Peyer's patch (tissue), 4 donors: ENCODE data around the gene NEK5. TPM values are rescaled to one million over a fixed set of nuclear protein-coding genes. Genes with fewer than 3 reads are reported as not detected.
"Not testable (repeated sequence)": the region's sequence is repeated elsewhere in the genome, so short reads cannot be mapped to it uniquely, and the experiment has no call there.

Experiments used
- DNase-seq, 3 donors: peaks; one replicate each; pipeline ENCODE4 v3.0.0-alpha.2; 2017 to 2019
- H3K27ac ChIP-seq, 4 donors: fragments of 200-600 bp; sonication (generic); one replicate each; pipeline ENCODE4 v1.5.1; 2016 to 2019
- H3K27me3 ChIP-seq, 2 donors: fragments of 200-600 bp; sonication (generic); one replicate each; pipeline ENCODE4 v1.5.1; 2019
- H3K36me3 ChIP-seq, 3 donors: fragments of 200-600 bp; sonication (generic); one replicate each; pipeline ENCODE4 v1.5.1; 2016 to 2019
- H3K4me1 ChIP-seq, 4 donors: fragments of 200-600 bp; sonication (generic); one replicate each; pipeline ENCODE4 v1.5.1; 2016 to 2019
- H3K4me3 ChIP-seq, 4 donors: fragments of 200-600 bp; sonication (generic); 1 replicate in 3 of 4; 2 replicates in 1 of 4; pipeline ENCODE4 v1.5.1; 2016 to 2019; ENCODE audit warnings: mild to moderate bottlenecking in 1 of 4
- H3K9me3 ChIP-seq, 4 donors: fragments of 200-600 bp; sonication (generic); one replicate each; pipeline ENCODE4 v1.5.1; 2016 to 2019; ENCODE audit warnings: mild to moderate bottlenecking in 1 of 4
- POLR2A ChIP-seq, 2 donors: fragments of 450-650 bp; IDR thresholded peaks; one replicate each; pipeline ENCODE4 v1.5.1; 2017; ENCODE audit warnings: antibody characterized with exemption in 2 of 2, mild to moderate bottlenecking in 2 of 2, moderate library complexity in 2 of 2
- total RNA-seq, 4 donors: library from RNA; depleted of rRNA; stranded (reverse); fragments of >200 nt; gene quantifications; one replicate each; pipeline ENCODE4 v1.1.0, GENCODE V29; 2016
- TF ChIP-seq, protein P1 (sequence below), 6 experiments: fragments of 450-650 bp in 4 of 6; fragments of 200-600 bp in 2 of 6; sonication (generic) in 1 of 6; IDR thresholded peaks; one replicate each; pipeline ENCODE4 v1.5.1; 2017 to 2019; ENCODE audit warnings: antibody characterized with exemption in 6 of 6, mild to moderate bottlenecking in 3 of 6, moderate library complexity in 1 of 6

The NEK5 gene
- total RNA-seq: under 1 TPM in 1 of 4 donors, not detected in 3; 0.27 TPM

- peak within 1 kb of the TSS in 1 of 4 donors; percentile 21 for H3K27ac ChIP-seq
- peak; percentile 22 to 84 (median 76) for DNase-seq
- H3K27me3 ChIP-seq: no peaks in the 10 kb centered on the region
- TF ChIP-seq, protein P1, sequence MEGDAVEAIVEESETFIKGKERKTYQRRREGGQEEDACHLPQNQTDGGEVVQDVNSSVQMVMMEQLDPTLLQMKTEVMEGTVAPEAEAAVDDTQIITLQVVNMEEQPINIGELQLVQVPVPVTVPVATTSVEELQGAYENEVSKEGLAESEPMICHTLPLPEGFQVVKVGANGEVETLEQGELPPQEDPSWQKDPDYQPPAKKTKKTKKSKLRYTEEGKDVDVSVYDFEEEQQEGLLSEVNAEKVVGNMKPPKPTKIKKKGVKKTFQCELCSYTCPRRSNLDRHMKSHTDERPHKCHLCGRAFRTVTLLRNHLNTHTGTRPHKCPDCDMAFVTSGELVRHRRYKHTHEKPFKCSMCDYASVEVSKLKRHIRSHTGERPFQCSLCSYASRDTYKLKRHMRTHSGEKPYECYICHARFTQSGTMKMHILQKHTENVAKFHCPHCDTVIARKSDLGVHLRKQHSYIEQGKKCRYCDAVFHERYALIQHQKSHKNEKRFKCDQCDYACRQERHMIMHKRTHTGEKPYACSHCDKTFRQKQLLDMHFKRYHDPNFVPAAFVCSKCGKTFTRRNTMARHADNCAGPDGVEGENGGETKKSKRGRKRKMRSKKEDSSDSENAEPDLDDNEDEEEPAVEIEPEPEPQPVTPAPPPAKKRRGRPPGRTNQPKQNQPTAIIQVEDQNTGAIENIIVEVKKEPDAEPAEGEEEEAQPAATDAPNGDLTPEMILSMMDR (IDR thresholded peaks at IDR 0.05): peak in 5 of 6 experiments; percentile 22 to 82 (median 73)
- TF ChIP-seq POLR2A (IDR thresholded peaks at IDR 0.05): no peak
- no peaks in the 10 kb centered on the region for H3K9me3 ChIP-seq
- peaks cover 0 to 35% (median 0%) of the 10 kb centered on the region in 3 donors for H3K36me3 ChIP-seq
- peaks cover 0 to 14% (median 5%) of the 10 kb centered on the region in 4 donors for H3K4me1 ChIP-seq
- H3K4me3 ChIP-seq: peak within 1 kb of the TSS; percentile 46 to 83 (median 59)
These were observed at the start of gene NEK5 for GRCh38 chr13:52128714-52129700. Gene NEK5 (minus strand): TSS chr13:52129073. CDS start chr13:52127482, 1,591 bp downstream.

GRCh38 chr13:52177276-52177675, 48.4 kb upstream of the NEK5 start:
- DNase-seq: no peak
- TF ChIP-seq, protein P1 (IDR thresholded peaks at IDR 0.05): no peak
- no peak for TF ChIP-seq POLR2A (IDR thresholded peaks at IDR 0.05)
- H3K9me3 ChIP-seq: no peaks in the 10 kb centered on the region
- H3K4me1 ChIP-seq: peaks cover 0 to 9% (median 0%) of the 10 kb centered on the region in 4 donors
- no peak overlapping the region for H3K4me3 ChIP-seq
- H3K27ac ChIP-seq: no peak overlapping the region
- H3K27me3 ChIP-seq: no peaks in the 10 kb centered on the region
- H3K36me3 ChIP-seq: peaks cover 0 to 21% (median 0%) of the 10 kb centered on the region in 3 donors

DNA sequence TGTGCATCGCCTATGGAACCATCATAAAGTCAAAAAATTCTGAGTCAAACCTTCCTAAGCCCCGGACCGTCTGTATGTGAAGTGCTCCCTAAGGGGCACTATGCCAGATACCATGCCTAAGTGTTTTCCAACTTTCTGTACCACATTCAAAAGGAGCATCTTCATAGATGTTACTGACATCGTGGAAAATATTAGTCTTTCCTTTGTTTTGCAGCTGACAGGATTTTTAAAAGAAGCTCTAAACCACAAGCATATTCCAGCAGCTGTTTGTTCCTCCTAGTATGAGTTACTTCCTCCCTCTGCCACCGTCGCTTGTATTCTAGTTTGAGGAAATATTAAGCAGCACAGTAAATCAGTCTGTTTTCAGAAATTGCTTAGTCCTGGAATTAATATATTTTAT, 45.1 kb upstream of the NEK5 start:
- H3K4me1 ChIP-seq, H3K27ac ChIP-seq, H3K4me3 ChIP-seq, H3K9me3 ChIP-seq, DNase-seq, H3K27me3 ChIP-seq: not testable (repeated sequence)
- H3K36me3 ChIP-seq: peaks cover 0 to 31% (median 0%) of the 10 kb centered on the region in 3 donors

DNA sequence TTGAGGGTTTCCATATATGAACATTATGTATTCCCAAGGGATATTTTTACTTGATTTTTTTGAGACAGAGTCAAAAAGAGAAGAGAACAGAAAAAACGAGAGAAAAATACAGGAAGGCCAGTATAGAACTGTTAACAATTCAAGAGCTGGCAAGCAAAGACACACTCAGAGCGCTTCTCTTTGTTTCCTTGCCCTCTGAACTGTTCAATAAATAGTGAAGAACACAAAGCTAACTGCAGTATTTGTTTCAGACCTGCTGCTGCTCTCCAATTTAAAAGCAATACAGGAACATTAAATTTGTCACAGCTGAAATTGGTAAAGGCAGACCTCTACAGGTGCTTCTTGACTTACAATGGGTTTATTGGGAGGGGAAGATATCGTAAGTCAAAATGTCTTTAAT, 44.5 kb upstream of the NEK5 start:
- H3K27me3 ChIP-seq: no peaks in the 10 kb centered on the region
- H3K36me3 ChIP-seq: peaks cover 0 to 37% (median 0%) of the 10 kb centered on the region in 3 donors
- no peak overlapping the region for H3K4me3 ChIP-seq
- H3K9me3 ChIP-seq: no peaks in the 10 kb centered on the region
- peaks cover 0 to 9% (median 0%) of the 10 kb centered on the region in 4 donors for H3K4me1 ChIP-seq
- H3K27ac ChIP-seq: no peak overlapping the region
- TF ChIP-seq, protein P1 (IDR thresholded peaks at IDR 0.05): no peak
- no peak for TF ChIP-seq POLR2A (IDR thresholded peaks at IDR 0.05)
- no peak for DNase-seq

DNA sequence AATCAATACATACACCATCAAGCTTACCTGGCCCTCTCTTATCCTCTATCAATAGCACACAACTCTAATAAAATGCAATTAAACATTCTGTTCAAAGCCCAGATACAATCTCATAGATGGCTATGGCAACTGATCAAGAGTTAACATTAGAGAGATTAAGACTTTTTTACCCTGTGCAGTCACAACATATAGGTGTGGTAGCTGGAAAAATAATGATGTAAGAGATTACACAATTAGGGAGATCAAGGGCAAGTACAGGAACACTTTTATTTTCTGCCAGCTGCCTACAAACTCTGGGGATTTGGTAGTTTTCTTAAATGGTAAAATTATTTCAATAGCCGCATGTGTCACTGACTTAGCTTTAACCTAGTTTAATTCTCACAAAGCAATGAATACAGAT, 42.8 kb upstream of the NEK5 start:
- not testable (repeated sequence) for H3K27ac ChIP-seq
- H3K36me3 ChIP-seq: peaks cover 0 to 43% (median 0%) of the 10 kb centered on the region in 3 donors

GRCh38 chr13:52170828-52171391, 42.0 kb upstream of the NEK5 start:
- not testable (repeated sequence) for H3K9me3 ChIP-seq, H3K4me3 ChIP-seq, H3K4me1 ChIP-seq, H3K27ac ChIP-seq, DNase-seq, H3K27me3 ChIP-seq
- H3K36me3 ChIP-seq: peaks cover 0 to 51% (median 0%) of the 10 kb centered on the region in 3 donors

More for the DNA sequence above, 42.8 kb upstream of the NEK5 start:
- not testable (repeated sequence) for H3K9me3 ChIP-seq, H3K4me3 ChIP-seq, H3K27me3 ChIP-seq, H3K4me1 ChIP-seq, DNase-seq

GRCh38 chr13:52169839-52170238, 41.0 kb upstream of the NEK5 start:
- Histone ChIP-seq H3K36me3 (peaks cover 0 to 51% (median 0%) of the 10 kb centered on the region in 3 donors), H3K27ac (no peak overlapping the region)
- DNase-seq: no peak

More at GRCh38 chr13:52169839-52170238, 41.0 kb upstream of the NEK5 start:
- H3K27me3 ChIP-seq: no peaks in the 10 kb centered on the region
- no peaks in the 10 kb centered on the region for H3K4me1 ChIP-seq
- H3K9me3 ChIP-seq: no peaks in the 10 kb centered on the region
- H3K4me3 ChIP-seq: no peak overlapping the region
- TF ChIP-seq, protein P1 (IDR thresholded peaks at IDR 0.05): no peak
- TF ChIP-seq POLR2A (IDR thresholded peaks at IDR 0.05): no peak
